Measurements from ENCODE around the gene FFAR1. TPM values are rescaled to one million over a fixed set of nuclear protein-coding genes. Genes with fewer than 3 reads are reported as not detected.

The FFAR1 gene
- total RNA-seq, 1 donor from 2014 or later, result not detected

DNA sequence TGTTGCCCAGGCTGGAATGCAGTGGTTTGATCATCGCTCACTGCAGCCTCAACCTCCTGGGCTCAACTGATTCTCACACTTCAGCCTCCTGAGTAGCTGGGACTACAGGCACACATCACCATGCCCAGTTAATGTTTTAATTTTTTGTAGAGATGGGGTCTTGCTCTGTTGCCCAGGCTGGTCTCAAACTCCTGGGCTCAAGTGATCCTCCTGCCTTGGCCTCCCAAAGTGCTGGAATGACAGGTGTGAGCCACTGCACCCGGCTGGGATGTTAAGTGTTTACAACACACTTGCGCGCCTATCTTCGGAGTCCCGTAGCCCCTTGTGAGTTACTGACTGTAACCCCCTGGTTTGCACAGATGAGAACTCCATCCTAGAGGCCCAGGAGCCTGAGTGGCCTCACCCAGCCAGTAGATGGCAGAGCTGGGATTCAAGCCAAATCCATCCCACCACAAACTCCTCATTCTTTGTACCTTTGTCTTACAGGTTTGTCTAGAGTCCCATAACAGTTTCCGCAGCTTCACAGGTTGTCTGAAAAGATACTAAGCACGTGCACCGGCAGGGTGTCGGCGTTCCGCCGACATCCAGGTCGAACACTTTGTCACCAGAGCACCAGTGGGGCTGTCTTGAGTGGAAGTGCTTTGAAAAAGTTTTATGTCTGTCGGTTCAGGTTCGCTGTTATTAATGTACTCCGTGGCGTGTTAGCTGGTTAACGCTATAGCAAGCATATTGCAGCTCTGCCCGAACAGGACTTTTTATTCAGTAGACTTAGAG is 41.0 kb upstream of the FFAR1 start:
- no peaks in the 10 kb centered on the region for H3K36me3 ChIP-seq
- intact Hi-C loops (cut with DNase I), result no loop called here
- H3K27ac ChIP-seq, result no peak overlapping the region
- H3K4me3 ChIP-seq, result no peak overlapping the region
- no peaks in the 10 kb centered on the region for H3K9me3 ChIP-seq
- no peak for DNase-seq (ENCODE audit: low spot score in 2 of 2)
- no peaks in the 10 kb centered on the region for H3K4me1 ChIP-seq
- TF ChIP-seq, protein P1, sequence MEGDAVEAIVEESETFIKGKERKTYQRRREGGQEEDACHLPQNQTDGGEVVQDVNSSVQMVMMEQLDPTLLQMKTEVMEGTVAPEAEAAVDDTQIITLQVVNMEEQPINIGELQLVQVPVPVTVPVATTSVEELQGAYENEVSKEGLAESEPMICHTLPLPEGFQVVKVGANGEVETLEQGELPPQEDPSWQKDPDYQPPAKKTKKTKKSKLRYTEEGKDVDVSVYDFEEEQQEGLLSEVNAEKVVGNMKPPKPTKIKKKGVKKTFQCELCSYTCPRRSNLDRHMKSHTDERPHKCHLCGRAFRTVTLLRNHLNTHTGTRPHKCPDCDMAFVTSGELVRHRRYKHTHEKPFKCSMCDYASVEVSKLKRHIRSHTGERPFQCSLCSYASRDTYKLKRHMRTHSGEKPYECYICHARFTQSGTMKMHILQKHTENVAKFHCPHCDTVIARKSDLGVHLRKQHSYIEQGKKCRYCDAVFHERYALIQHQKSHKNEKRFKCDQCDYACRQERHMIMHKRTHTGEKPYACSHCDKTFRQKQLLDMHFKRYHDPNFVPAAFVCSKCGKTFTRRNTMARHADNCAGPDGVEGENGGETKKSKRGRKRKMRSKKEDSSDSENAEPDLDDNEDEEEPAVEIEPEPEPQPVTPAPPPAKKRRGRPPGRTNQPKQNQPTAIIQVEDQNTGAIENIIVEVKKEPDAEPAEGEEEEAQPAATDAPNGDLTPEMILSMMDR (IDR thresholded peaks at IDR 0.05), result no peak
- no peaks in the 10 kb centered on the region for H3K27me3 ChIP-seq

- TF ChIP-seq, protein P1 (IDR thresholded peaks at IDR 0.05), result no peak
- no peak overlapping the region for H3K27ac ChIP-seq
- H3K27me3 ChIP-seq, result no peaks in the 10 kb centered on the region
- H3K9me3 ChIP-seq, result no peaks in the 10 kb centered on the region
- intact Hi-C loops (cut with DNase I), result no loop called here
- no peaks in the 10 kb centered on the region for H3K36me3 ChIP-seq
- no peak for DNase-seq (ENCODE audit: low spot score in 2 of 2)
- no peaks in the 10 kb centered on the region for H3K4me1 ChIP-seq
- H3K4me3 ChIP-seq, result no peak overlapping the region
Measured at GRCh38 chr19:35307931-35308330, 39.8 kb upstream of the FFAR1 start.

DNA sequence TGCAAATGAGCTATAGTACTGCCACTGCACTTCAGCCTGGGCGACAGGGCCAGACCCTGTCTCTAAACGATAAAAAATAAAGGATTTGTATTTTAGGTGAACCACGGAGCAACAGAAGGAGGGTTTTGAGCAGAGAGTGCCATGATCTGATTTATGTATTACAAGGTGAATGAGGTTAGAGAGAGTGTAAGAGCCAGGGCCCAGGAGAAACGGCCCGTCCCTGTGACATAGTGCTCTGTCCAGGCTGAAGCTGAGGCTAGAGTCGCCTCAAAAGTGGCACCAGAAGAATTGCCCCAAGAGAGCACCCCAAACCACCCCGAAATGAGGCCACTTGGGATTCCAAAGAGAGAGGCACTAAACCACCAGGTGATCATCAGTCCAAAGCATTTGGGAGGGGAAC is 38.8 kb upstream of the FFAR1 start:
- Histone ChIP-seq H3K9me3 (no peaks in the 10 kb centered on the region), H3K27me3 (no peaks in the 10 kb centered on the region), H3K4me3 (no peak overlapping the region), H3K36me3 (no peaks in the 10 kb centered on the region), H3K4me1 (no peaks in the 10 kb centered on the region), H3K27ac (no peak overlapping the region)
- TF ChIP-seq, protein P1 (IDR thresholded peaks at IDR 0.05), result no peak
- intact Hi-C loops (cut with DNase I), result no loop called here
- no peak for DNase-seq (ENCODE audit: low spot score in 2 of 2)

DNA sequence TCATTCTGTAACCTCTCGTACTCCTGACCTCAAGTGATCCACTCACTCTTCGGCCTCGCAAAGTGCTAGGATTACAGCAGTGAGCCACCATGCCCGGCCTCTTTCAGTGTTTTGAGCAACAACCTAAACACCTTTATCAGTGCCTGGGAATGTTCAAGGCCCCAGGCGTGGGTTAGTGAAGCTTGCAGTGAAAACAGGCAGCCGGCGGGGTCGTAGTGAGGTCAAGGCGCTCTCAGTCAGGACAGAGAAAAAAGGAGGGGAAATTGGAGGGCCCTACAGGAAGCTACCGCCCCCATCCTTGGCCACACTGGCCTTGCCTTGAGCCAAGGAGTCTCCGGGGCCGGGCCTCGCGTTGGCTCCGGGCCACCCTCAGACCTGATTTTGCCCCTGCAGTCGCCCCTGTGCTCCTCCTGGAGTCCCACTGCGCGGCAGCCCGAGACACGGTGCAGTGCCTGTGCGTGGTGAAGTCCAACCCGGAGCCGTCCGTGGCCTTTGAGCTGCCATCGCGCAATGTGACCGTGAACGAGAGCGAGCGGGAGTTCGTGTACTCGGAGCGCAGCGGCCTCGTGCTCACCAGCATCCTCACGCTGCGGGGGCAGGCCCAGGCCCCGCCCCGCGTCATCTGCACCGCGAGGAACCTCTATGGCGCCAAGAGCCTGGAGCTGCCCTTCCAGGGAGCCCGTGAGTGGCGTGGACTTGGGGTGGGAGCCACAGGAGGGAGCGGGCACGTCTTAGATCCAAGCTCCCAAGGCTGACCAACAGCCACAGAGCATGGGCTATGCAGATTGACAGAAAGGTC is 38.0 kb upstream of the FFAR1 start:
- DNase-seq (ENCODE audit: low spot score in 2 of 2), result no peak
- H3K4me1 ChIP-seq, result no peaks in the 10 kb centered on the region
- TF ChIP-seq, protein P1 (IDR thresholded peaks at IDR 0.05), result no peak
- no peak overlapping the region for H3K27ac ChIP-seq
- H3K27me3 ChIP-seq, result no peaks in the 10 kb centered on the region
- no peaks in the 10 kb centered on the region for H3K9me3 ChIP-seq
- intact Hi-C loops (cut with DNase I), result no loop called here
- no peak overlapping the region for H3K4me3 ChIP-seq
- H3K36me3 ChIP-seq, result no peaks in the 10 kb centered on the region

DNA sequence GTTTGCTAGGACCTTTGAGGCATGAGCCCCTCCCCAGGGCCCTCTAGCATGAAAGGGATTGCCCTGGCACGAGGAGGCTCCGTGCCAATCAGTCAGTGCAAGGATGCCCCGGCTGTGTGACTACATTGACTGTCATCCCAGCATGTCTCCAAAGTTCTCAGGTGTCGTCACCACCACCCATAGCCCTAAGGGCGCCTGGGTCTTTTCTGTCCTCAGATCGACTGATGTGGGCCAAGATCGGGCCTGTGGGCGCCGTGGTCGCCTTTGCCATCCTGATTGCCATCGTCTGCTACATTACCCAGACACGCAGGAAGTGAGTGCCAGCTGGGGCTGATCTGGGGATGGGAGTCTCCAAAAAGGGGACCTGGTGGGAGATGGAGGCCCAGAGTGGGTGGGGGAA is 37.4 kb upstream of the FFAR1 start:
- H3K27ac ChIP-seq, result no peak overlapping the region
- no peaks in the 10 kb centered on the region for H3K9me3 ChIP-seq
- no peaks in the 10 kb centered on the region for H3K36me3 ChIP-seq
- no peak overlapping the region for H3K4me3 ChIP-seq
- intact Hi-C loops (cut with DNase I), result no loop called here
- no peaks in the 10 kb centered on the region for H3K27me3 ChIP-seq
- no peaks in the 10 kb centered on the region for H3K4me1 ChIP-seq
- DNase-seq (ENCODE audit: low spot score in 2 of 2), result no peak
- TF ChIP-seq, protein P1 (IDR thresholded peaks at IDR 0.05), result no peak

All from ascending aorta (tissue), 2 donors.